Endothelial cell of umbilical vein (primary cell): Measurements from ENCODE around the gene HTT. TPM values are rescaled to one million over a fixed set of nuclear protein-coding genes. Genes with fewer than 3 reads are reported as not detected.

Experiments
- BruUV-seq: library from RNA; stranded (reverse); fragments of 400-500 nt; replicated peaks from 2 replicates; lab custom pipeline; 2021; lab: Mats Ljungman, UMichigan
- CTCF ChIA-PET: fragments of 300-600, 350-600 bp; sonication (Branson Sonifier 250); formaldehyde crosslinking; loops from one replicate; lab custom pipeline; 2021; ENCODE audit warnings: antibody characterized with exemption, inconsistent platforms; lab: Charles Lee
- POLR2A ChIA-PET: fragments of 300-600, 350-600 bp; sonication (Branson Sonifier 250); formaldehyde crosslinking; loops from one replicate; lab custom pipeline; 2021; ENCODE audit warnings: antibody characterized with exemption, inconsistent platforms; lab: Charles Lee
- DNase-seq: peaks from one replicate; pipeline ENCODE4 v3.0.0-alpha.2; 2011; ENCODE audit warnings: low read depth, low spot score
- FAIRE-seq: peaks from 2 replicates; lab custom pipeline; 2011; peaks lifted over from hg19 to GRCh38; lab: Jason Lieb, UNC
- H2AFZ ChIP-seq: 2 replicates; pipeline ENCODE4 v1.6.0; 2012; ENCODE audit warnings: low read depth, low read length, control low read depth, inconsistent platforms
- H3K27ac ChIP-seq: 2 replicates; pipeline ENCODE4 v1.5.1; 2011; ENCODE audit warnings: low read depth, mild to moderate bottlenecking, control low read depth, low read length, moderate library complexity; ENCODE audit not compliant: insufficient read depth
- H3K27me3 ChIP-seq, 2 experiments: 2 replicates each; pipeline versions ENCODE4 v1.6.0 to v1.6.1; 2011; ENCODE audit warnings: low read length in 2 of 2, mixed read lengths in 1 of 2; ENCODE audit not compliant: control insufficient read depth in 2 of 2, insufficient read depth in 2 of 2
- H3K36me3 ChIP-seq, 2 experiments: 2 replicates in 1 of 2; 3 replicates in 1 of 2; pipeline ENCODE4 v1.5.1; 2011; ENCODE audit warnings: low read length in 2 of 2, mild to moderate bottlenecking in 1 of 2, moderate library complexity in 1 of 2; ENCODE audit not compliant: control insufficient read depth in 2 of 2, insufficient read depth in 2 of 2; ENCODE audit errors: extremely low read depth in 1 of 2
- H3K4me1 ChIP-seq: 3 replicates; pipeline ENCODE4 v1.5.1; 2011; ENCODE audit warnings: mild to moderate bottlenecking, low read length; ENCODE audit not compliant: control insufficient read depth, insufficient read depth; ENCODE audit errors: extremely low read depth
- H3K4me2 ChIP-seq: 2 replicates; pipeline ENCODE4 v1.6.1; 2011; ENCODE audit warnings: low read length, control low read depth, mixed read lengths; ENCODE audit not compliant: insufficient read depth
- H3K4me3 ChIP-seq, 3 experiments: fragments of 200-600 bp in 1 of 3; sonication (generic), shearing (Covaris generic) in 1 of 3; replicated peaks in 1 of 3; 2 replicates each; pipeline ENCODE4 v1.5.1; 2011 to 2016; ENCODE audit warnings: control low read depth in 3 of 3, low read length in 3 of 3, mild to moderate bottlenecking in 2 of 3, inconsistent platforms in 1 of 3, low read depth in 1 of 3, moderate library complexity in 1 of 3; ENCODE audit not compliant: insufficient read depth in 1 of 3
- H3K79me2 ChIP-seq: 2 replicates; pipeline ENCODE4 v1.6.0; 2012; ENCODE audit warnings: low read length, inconsistent platforms; ENCODE audit not compliant: control insufficient read depth, insufficient read depth
- H3K9ac ChIP-seq: replicated peaks from 2 replicates; pipeline ENCODE3; 2011; ENCODE audit warnings: low read length, control low read depth; ENCODE audit not compliant: insufficient read depth; ENCODE audit errors: extremely low read depth
- H3K9me1 ChIP-seq: replicated peaks from 3 replicates; pipeline ENCODE4 v1.6.0; 2011; ENCODE audit warnings: mild to moderate bottlenecking, low read length; ENCODE audit not compliant: control insufficient read depth, insufficient read depth; ENCODE audit errors: extremely low read depth
- H3K9me3 ChIP-seq: replicated peaks from 2 replicates; pipeline ENCODE4 v1.5.1; 2012; ENCODE audit warnings: low read length, inconsistent platforms; ENCODE audit not compliant: control insufficient read depth, insufficient read depth
- H4K20me1 ChIP-seq: replicated peaks from 2 replicates; pipeline ENCODE3; 2011; ENCODE audit warnings: mild to moderate bottlenecking, low read length; ENCODE audit not compliant: control insufficient read depth, insufficient read depth; ENCODE audit errors: extremely low read depth
- EZH2 ChIP-seq: IDR thresholded peaks from 2 replicates; pipeline ENCODE4 v1.6.1; 2012; ENCODE audit warnings: borderline replicate concordance, low read depth, mild to moderate bottlenecking, moderate library complexity, low read length, inconsistent platforms; ENCODE audit not compliant: severe bottlenecking
- FOS ChIP-seq: IDR thresholded peaks from 2 replicates; pipeline ENCODE4 v1.6.1; 2011; ENCODE audit warnings: mild to moderate bottlenecking, low read length, moderate library complexity, borderline replicate concordance; ENCODE audit not compliant: insufficient read depth
- GATA2 ChIP-seq: IDR thresholded peaks from 2 replicates; pipeline ENCODE4 v1.7.0; 2011; ENCODE audit warnings: low read depth, mild to moderate bottlenecking, moderate library complexity, mixed read lengths, low read length; ENCODE audit not compliant: insufficient read length, insufficient read depth
- JUN ChIP-seq: IDR thresholded peaks from 2 replicates; pipeline ENCODE4 v1.6.1; 2011; ENCODE audit warnings: borderline replicate concordance, low read depth; ENCODE audit not compliant: insufficient read length, insufficient read depth
- MYC ChIP-seq: IDR thresholded peaks from one replicate; pipeline ENCODE4 v1.6.1; 2011; ENCODE audit warnings: mild to moderate bottlenecking, low read depth, low read length
- POLR2A ChIP-seq: IDR thresholded peaks from 2 replicates; pipeline ENCODE4 v1.6.1; 2012; ENCODE audit warnings: low read depth, mild to moderate bottlenecking, control low read depth, low read length
- POLR2AphosphoS5 ChIP-seq: IDR thresholded peaks from 2 replicates; pipeline ENCODE4 v1.6.1; 2012; ENCODE audit warnings: low read depth, mild to moderate bottlenecking, control low read depth, low read length, moderate library complexity; ENCODE audit not compliant: insufficient read depth
- dilution Hi-C: fragments of 300-500 bp; cut with MboI; formaldehyde crosslinking; loops from one replicate; pipeline ENCODE4 v1.15.0; 2019; ENCODE audit warnings: low sequenced_read_pairs; ENCODE audit not compliant: extremely low pct_ligation_motif_present
- intact Hi-C: fragments of 100-400 bp; cut with micrococcal nuclease; formaldehyde crosslinking; loops from one replicate; pipeline ENCODE4 v1.10.0; 2022
- polyA plus RNA-seq, 4 experiments: library from polyadenylated mRNA; depleted of rRNA in 3 of 4; stranded (reverse) in 3 of 4; unstranded in 1 of 4; fragments of >200 nt; gene quantifications; 2 replicates each; pipeline versions ENCODE4 v1.2.1 to v1.2.3, GENCODE V29; 2011 to 2012; ENCODE audit warnings: missing spikeins in 1 of 4
- total RNA-seq: library from RNA; stranded (reverse); gene quantifications from 2 replicates; pipeline ENCODE4 v1.2.3, GENCODE V29; 2021
- TF ChIP-seq, protein P1 (sequence below), 2 donors: IDR thresholded peaks; 1 replicate in 1 of 2; 2 replicates in 1 of 2; pipeline ENCODE4 v1.5.1; 2011; ENCODE audit warnings: low read length in 2 of 2, mild to moderate bottlenecking in 2 of 2, moderate library complexity in 2 of 2, control low read depth in 1 of 2, inconsistent platforms in 1 of 2, low read depth in 1 of 2; ENCODE audit not compliant: insufficient read depth in 1 of 2; ENCODE audit errors: extremely low read depth in 1 of 2
- TF ChIP-seq, protein P2 (sequence below): IDR thresholded peaks from 2 replicates; pipeline ENCODE4 v1.6.1; 2011; ENCODE audit not compliant: insufficient read depth, insufficient read length

Gene HTT
- total and polyA plus RNA-seq, 2 donors (not counting 3 experiments of a cell fraction or from before 2014, with no cell fraction given): 15.7 to 61.2 TPM

DNA sequence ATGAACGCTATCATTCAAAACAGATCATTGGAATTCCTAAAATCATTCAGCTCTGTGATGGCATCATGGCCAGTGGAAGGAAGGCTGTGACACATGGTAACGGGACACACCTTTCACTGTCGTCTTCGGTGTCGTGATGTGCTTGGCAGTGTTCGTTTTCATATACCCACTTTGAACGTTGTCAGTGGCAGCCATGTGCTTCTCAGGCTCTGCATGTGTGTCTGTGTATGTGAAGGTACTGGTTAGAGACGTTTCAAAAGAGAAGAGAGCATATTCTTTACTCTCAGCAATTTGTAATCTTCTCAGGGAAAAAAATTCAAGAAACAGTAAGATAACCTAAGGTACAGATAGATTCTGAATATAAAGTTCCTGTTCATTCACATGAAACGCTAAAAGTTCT, 103.9 kb downstream of the HTT start:
- no peak for FAIRE-seq

More for the DNA sequence above, 103.9 kb downstream of the HTT start:
- H3K9me1 ChIP-seq: no peaks in the 10 kb centered on the region
- no peak overlapping the region for H3K27ac ChIP-seq
- no peaks in the 10 kb centered on the region for H3K27me3 ChIP-seq
- no peak overlapping the region for H3K9ac ChIP-seq
- DNase-seq: no peak
- H3K79me2 ChIP-seq: no peaks in the 10 kb centered on the region
- TF ChIP-seq, protein P1, sequence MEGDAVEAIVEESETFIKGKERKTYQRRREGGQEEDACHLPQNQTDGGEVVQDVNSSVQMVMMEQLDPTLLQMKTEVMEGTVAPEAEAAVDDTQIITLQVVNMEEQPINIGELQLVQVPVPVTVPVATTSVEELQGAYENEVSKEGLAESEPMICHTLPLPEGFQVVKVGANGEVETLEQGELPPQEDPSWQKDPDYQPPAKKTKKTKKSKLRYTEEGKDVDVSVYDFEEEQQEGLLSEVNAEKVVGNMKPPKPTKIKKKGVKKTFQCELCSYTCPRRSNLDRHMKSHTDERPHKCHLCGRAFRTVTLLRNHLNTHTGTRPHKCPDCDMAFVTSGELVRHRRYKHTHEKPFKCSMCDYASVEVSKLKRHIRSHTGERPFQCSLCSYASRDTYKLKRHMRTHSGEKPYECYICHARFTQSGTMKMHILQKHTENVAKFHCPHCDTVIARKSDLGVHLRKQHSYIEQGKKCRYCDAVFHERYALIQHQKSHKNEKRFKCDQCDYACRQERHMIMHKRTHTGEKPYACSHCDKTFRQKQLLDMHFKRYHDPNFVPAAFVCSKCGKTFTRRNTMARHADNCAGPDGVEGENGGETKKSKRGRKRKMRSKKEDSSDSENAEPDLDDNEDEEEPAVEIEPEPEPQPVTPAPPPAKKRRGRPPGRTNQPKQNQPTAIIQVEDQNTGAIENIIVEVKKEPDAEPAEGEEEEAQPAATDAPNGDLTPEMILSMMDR (IDR thresholded peaks at IDR 0.05; ENCODE audit: extremely low read depth in 1 of 2, insufficient read depth in 1 of 2, low read depth in 1 of 2, low read length in 2 of 2): no peak
- TF ChIP-seq JUN (no peak), MYC (no peak), EZH2 (no peak), GATA2 (no peak), FOS (no peak), POLR2AphosphoS5 (no peak), POLR2A (no peak)
- TF ChIP-seq, protein P2, sequence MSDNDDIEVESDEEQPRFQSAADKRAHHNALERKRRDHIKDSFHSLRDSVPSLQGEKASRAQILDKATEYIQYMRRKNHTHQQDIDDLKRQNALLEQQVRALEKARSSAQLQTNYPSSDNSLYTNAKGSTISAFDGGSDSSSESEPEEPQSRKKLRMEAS: no peak
- intact Hi-C loops: no loop called here
- H3K36me3 ChIP-seq: peaks cover 10 to 26% of the 10 kb centered on the region in 2 experiments
- no peak overlapping the region for H2AFZ ChIP-seq
- dilution Hi-C loops: no loop called here
- BruUV-seq: no TSS peak
- no peak overlapping the region for H3K4me2 ChIP-seq
- ChIA-PET CTCF (interaction anchor here (1.8 kb wide), 1 partner anchor 71 kb away, joined by 5 read pairs; no protein-coding TSS in a partner anchor), POLR2A (no interaction called here)
- no peaks in the 10 kb centered on the region for H4K20me1 ChIP-seq
- no peaks in the 10 kb centered on the region for H3K9me3 ChIP-seq
- H3K4me1 ChIP-seq: no peaks in the 10 kb centered on the region
- H3K4me3 ChIP-seq: no peak overlapping the region
